GM10847 (cell line): Measurements from ENCODE around the gene CTDP1.

Experiments used
- POLR2A ChIP-seq: IDR thresholded peaks from 2 replicates; pipeline ENCODE4 v1.6.1; 2011; ENCODE audit not compliant: insufficient read length; ENCODE audit errors: extremely low read depth

CTDP1 gene

DNA sequence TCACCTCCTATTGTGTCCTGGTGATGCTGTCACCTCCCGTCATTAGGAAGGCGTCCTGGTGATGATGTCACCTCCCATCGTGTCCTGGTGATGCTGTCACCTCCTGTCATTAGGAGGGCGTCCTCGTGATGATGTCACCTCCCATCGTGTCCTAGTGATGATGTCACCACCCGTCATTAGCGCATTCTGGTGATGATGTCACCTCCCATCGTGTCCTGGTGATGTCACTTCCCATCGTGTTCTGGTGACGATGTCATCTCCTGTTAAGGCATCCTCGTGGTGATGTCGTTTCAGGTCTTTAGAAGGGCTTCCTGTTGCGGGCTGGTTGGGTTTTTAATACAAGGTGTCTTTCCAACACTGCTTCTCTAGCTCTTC is 40.7 kb downstream of the CTDP1 start:
- TF ChIP-seq POLR2A = no peak

DNA sequence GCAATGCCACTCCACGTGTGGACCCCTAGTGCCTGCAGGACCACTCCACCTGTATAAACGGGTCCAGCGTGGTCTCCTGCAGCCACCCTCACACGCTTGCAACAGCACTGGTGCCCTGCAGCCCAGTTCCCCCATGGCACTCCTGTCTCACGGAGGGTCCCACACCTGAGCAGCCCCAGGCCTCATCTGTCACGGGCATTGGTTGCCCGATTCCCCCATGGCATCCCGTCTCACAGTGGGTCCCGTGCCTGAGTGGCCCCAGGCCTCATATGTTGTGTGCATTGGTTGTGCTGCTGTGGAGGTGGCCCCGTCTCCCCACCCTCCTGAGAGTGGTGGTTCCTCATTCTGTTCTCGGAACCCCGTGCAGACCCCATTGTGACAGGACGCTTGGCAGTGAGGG is 43.4 kb downstream of the CTDP1 start:
- TF ChIP-seq POLR2A = no peak

DNA sequence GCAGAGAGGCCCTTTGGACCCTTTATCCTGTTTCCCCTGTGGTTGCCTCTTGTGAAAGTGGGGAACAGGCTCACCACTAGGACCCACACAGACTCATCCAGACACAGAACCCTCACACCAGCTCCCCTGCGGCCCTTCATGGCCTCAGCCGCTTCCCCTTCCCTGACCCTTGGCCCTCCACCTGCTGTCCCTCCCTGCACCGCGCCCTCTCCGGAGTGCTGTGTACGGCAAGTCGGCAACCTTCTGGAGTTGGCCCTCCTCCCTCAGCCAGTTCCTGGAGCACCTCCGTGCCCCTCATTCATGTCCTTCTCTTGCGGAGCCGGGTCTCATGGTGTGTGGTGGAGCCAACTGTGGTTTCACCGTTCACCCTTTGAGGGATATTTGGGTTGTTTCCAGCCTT is 44.0 kb downstream of the CTDP1 start:
- no peak for TF ChIP-seq POLR2A

DNA sequence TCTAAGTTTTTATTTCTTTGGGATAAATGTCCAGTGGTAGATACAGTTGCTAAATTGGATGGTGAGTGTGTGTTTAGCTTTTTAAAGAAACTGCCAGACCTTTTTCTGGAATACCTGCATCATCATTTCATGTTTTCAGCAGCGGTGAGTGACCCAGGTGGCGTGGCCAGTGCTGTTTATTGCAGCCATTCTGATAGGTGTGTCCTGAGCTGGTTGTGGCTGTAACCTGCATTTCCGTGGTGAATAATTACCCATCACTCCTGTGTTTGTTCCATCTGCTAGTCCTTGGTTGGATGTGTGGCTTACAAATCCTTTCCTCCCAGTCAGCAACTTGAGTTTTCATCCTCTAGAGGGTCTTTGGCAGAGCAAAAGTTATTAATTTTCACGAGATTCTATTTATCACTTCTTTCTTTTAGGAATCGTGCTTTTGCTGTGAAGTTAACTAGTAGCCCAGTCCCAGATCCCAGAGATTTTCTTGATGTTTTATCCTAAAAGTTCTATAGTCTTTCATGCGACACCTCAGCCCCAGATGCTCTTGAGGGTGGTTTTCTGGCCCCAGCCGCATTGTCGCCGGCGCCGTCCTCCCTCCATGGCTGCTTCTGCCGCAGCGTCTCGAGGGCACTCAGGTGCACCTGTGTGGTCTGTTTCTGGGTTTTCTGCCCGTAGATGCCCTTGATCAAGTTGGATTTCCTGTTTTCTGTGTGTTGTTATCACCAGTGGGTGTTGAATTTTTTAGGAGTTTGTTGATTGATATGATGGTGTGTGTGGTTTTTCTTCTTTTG is 44.9 kb downstream of the CTDP1 start:
- TF ChIP-seq POLR2A = no peak

DNA sequence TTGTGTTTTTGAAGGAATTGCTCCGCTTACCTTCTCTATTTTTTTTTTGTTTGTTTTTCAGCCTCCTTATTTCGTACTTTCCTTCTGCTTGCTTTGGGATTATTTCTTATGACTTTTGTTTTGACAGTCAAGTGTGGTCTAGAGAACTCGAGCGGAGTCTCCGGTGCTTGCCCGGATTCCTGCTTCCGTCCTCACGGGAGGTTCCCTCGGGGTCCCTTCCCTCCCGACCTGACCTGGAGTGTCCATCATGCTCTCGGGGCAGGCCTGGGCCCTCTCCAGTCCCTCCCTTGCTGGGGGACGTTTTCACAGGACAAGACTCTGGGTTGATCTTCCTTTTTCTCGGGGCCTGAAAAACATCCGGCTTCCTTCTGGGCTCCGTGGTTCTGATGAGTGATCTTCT is 45.9 kb downstream of the CTDP1 start:
- no peak for TF ChIP-seq POLR2A

DNA sequence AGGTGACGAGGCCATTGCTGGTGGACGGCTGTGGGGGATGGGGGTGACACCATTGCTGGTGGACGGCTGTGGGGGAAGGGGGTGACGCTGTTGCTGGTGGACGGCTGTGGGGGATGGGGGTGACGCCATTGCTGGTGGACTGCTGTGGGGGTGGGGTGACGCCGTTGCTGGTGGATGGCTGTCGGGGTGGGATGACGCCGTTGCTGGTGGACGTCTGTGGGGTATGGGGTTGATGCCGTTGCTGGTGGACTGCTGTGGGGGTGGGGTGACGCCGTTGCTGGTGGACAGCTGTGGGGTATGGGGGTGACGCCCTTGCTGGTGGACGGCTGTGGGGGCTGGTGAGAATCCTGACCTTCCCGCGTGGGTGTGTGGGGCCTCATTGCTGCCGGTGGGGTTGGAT is 47.1 kb downstream of the CTDP1 start:
- TF ChIP-seq POLR2A = no peak

DNA sequence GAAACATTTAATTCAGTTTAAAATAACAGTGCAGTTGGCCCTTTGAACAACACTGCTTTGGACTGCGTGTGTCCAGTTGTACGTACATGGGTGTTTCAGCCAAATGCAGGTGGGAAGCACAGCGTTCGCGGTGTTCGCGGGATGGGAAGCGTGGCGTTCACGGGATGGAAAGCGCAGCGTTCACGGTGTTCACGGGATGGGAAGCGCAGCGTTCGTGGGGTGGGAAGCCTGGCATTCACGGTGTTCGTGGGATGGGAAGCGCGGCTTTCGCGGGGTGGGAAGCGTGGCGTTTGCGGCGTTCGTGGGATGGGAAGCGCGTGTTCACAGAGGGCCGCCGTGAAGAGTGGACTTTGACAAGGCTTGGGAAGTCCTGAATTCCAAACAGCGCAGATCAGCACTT is 47.6 kb downstream of the CTDP1 start:
- TF ChIP-seq POLR2A = no peak

DNA sequence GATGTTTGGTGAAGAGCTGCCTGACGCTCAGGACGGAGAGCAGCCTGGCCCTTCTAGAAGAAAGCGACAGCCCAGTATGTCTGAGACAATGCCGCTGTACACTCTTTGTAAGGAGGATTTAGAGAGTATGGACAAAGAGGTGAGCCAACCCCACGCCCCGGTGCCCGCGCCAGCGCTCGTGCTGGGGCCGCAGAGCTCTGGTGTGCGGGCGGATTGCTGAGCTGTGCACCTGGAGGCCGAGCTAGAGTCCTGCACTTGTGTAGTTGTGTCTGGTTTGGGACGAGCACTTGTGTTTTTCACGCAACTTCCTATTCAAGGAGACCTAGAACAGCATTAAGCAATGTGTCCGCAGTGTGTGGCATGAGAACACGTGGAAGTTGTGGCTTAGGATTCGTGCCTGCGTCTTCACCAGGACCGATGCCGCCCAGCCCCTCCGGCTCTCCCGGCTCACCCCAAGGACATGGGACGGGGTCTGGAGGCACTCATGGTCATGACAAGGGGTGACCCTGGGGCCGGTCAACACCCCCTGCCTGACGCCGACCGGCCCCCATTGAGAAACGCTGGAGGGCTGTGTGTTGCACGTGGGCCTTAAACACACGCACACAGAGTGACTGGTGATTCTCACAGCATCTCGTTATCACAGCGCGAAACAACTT is 49.5 kb downstream of the CTDP1 start:
- TF ChIP-seq POLR2A = no peak

DNA sequence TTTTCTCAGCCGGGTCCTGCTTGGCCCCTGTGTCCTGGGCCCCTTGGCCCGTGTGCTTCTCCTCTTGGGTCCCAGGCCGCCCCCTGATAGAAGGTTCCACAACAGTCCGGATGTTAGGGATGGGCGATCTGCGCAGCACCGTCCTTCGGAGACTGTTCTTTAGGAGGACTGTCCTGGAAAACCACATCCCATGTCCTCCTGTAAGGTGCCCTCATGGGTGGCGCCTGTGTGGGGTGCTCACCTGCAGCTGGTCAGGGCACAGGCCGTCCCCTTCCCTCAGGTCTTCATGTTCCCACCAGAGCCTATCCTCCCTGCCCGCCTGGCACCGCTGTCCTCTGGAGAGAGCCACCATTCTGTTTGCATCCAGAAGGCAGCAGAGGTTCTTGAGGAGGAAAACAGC is 50.0 kb downstream of the CTDP1 start:
- no peak for TF ChIP-seq POLR2A

DNA sequence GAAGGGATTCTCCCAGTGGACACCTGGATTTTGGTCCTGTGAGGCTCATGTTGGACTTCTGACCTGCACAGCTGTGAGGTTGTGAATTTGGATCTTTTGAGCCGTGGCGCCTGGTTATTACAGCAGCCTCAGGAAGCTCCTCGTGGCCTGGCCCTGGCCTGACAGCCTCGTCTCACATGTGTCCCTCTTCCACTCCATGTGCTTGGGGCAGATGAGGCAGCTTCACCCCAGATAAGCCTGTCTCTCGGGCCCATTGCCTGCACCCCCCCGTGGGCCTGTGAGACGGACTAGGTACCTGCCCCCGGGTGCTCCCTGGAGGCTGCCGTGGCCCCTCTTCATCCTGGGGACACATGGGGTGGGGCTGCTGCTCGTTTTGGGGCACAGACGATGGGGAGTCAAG is 51.2 kb downstream of the CTDP1 start:
- no peak for TF ChIP-seq POLR2A

DNA sequence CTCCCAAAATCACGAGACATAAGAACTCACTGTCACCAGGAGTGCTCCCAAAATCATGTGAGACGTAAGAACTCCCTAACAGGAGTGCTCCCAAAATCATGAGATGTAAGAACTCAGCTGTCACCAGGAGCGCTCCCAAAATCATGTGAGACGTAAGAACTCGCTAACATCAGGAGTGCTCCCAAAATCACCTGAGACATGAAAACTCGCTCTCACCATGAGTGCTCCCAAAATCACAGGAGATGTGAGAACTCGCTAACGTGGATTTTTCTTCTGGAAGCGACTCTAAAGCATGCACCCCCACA is 53.1 kb downstream of the CTDP1 start:
- TF ChIP-seq POLR2A = no peak

DNA sequence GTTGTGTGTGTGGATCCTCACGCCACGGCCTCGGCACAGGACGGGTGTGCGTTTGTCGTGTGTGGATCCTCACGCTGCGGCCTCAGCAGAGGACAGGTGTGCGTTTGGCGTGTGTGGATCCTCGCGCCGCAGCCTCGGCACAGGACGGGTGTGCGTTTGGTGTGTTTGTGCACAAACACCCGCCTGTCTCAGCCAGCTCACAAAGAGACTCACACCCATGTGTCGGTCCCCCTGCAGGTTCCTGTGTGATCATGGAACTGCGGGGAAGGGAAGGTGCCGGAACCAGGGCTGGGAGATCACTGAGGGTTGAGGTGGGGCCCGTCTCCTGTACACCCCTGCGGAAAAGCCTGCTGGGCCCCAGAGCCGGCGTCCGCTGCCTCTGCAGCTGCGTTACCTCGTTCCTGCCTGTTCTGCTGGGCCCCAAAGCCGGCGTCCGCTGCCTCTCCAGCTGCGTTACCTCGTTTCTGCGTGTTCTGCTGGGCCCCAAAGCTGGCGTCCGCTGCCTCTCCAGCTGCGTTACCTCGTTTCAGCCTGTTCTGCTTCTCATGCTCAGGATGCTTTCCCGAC is 53.6 kb downstream of the CTDP1 start:
- TF ChIP-seq POLR2A = no peak

DNA sequence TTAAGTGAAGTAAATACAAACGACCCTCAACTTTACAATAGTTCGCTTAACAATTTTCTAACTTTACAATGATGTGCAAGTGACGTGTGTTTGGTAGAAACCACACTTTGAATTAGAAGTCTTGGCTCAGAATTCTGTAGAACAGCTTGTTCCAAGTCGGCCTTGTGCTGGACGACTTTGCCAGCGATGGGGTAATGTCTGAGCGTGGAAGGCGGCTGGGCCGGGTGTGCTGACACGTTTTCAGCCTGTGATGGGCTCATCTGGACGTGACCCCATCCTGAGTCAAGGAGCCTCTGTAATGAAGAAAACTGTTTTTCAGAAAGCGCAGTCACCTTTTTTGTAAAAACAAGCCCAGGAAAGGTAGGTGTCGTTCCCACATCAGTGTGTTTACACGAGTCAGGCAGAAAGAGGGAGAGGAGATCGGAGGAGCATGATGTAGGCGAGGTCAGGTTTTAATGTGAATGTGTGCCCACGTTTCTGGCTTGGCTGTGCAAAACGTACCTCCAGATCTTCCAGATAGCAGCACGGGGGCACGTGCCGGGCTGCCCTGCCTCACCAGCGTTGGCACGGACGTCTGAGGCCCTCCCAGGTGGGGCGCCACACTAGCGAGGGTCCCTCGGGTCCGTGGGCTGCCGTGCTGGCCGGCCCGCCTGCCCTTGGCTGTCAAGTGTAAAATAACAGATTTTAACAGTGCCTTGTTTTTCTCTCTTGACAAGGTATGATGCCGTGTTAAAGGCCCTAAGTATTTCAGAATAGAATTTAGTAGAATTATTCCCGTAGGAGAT is 54.6 kb downstream of the CTDP1 start:
- TF ChIP-seq POLR2A = no peak

DNA sequence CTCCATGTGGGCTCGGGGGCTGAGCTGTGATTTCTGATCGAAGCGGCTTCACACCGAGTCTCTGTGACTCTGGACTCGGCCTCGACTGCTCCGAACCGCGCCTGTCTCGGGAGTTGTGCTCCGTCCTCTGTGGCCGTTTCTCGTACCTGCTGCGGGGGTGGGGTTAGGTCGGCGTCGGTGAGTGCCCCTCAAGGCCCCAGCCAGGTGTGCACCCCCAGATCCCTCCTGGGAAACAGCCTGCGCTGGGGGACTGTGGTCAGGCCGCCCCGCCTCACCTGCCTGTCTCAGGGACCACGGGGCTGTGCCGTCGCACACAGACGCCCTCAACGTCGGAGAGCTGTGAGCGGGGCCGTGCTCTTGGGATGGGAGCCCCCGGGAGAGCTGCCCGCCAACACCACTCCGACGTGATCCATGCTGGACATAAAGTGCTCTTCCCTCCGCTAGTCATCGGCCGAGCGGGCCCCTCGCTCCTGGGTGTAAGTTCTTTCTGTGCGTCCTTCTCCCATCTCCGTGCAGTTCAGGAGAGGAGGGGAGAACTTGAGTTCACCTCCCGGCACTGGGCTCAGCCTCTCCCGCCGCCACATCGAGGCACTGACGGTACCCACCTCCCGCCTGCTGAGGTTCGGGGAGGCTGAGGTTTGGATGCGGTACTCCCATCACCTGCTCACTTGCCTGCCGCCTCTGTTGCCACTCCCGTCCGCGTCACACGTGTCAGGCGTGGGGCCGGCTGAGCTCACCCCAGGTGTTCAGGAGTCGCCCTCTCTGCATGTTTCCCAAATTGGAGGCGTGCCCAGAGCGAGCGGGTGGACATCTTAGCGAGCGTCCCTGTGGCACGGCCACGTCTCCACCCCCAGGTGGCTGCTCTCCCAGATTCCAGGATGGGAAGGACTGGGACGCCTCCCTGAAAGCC is 55.7 kb downstream of the CTDP1 start:
- TF ChIP-seq POLR2A = no peak

DNA sequence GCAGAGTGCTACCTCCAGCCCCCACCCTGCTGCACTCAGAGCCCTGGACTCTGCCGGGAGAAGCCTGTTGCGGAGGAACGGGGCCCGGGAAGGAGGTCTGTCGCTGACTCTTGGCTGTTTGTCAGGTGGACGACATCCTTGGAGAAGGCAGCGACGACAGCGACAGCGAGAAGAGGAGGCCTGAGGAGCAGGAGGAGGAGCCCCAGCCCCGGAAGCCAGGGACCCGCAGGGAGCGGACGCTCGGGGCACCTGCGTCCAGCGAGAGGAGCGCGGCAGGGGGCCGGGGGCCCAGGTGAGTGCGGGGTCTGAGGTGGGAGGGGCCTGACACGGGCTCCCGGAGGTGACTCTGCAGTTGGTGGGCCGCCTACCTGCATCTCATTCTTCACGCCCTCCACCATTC is 56.6 kb downstream of the CTDP1 start:
- TF ChIP-seq POLR2A = no peak

DNA sequence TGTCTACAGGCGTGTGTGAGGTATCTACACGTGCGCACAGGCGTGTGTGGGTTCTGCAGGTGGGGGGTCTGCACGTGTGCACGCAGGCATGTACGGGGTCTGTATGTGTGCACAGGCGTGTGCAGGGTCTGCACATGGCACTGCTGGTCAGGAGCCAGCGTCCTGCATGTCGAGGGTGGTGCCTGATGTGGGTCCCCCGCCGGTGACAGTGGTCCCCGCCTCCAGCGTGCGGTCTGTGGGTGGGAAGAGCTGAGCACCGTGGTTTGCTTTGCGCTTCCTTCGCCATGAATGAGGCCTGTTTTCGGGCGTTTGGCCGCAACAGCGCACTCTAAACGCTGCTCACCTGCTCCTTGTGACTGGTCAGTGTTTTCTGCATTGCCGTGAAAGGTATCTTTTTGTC is 57.2 kb downstream of the CTDP1 start:
- TF ChIP-seq POLR2A = no peak

DNA sequence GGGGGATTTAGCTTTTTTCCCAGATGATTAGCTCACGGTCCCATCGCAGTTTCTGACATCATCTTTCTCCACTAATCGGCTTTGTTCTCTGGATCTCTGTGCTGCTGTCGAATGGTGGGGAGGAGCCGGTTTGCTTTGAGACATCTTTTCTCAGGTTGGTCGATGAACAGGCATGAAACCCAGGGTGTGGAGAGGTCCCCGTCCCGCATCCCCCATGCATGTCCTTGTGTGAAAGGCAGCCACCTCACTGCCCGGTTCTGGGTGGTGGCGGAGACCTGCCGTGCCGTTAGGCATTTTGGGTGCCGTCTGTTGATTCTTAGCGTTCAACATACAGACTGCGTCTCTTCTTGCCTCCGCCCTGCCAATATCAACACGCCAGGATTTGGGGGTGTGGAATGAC is 57.8 kb downstream of the CTDP1 start:
- no peak for TF ChIP-seq POLR2A
